Activated CD4-positive, alpha-beta T cell treated with anti-CD3 and anti-CD28 coated beads, Interleukin-2, amount 50 U/mL, for 24 hours (primary cell): ENCODE data around the gene DBN1.
A peak's percentile ranks its signal among the peaks of the same experiment; 100 is the strongest.

ENCODE experiments used
- DNase-seq, 2 donors: peaks; one replicate each; pipeline ENCODE4 v3.0.0-alpha.2; 2020; ENCODE audit warnings: low read depth in 1 of 2, low spot score in 1 of 2

The DBN1 gene

GRCh38 chr5:177445052-177445916, 28.1 kb downstream of the DBN1 start:
- DNase-seq = no peak

DNA sequence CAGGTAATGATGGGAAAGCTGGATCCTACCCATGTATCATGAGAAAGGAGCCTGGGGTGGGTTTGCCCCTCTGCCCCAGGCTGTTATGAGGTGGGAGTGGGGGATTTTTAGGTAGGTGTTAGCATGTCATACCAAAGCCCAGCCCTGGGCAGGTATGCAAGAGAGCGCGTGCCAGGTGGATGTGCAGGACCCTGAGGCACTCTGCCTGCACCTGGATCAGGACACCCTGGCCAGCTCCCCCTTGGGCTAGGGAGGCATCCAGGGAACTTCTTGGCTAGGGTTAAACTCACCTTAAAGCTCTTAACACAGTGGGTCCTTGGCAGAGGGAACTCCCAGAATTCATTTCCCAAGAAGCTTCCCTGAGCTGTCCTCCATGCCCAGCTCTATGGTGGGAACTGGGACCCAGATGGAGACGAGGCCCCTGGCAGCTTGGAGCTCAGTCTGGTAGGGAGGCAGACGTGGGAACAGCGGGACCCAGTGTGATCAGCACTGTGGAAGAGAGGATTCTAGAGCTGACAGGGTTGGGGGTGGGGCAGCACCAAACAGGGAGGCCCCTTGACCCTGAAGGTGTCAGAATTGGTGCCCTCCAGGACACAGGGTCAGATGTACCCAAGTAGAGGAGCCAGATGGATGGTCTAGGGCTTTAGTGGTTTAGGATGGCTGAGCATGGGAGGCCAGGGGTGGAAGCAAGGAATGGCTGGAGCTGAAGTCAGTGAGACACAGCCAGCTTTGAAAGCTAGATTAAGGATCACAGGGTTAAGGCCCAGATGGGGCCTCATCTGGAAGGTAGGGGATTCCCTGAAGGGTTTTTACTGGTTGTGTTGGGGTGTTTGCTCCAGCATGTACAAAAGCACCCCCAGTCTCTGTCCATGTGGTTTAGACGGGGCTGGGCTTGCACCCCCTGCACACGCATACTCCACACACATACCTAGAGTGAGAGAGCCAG, 29.1 kb downstream of the DBN1 start:
- DNase-seq = no peak

GRCh38 chr5:177443144-177443983, 30.1 kb downstream of the DBN1 start:
- DNase-seq = no peak

- no peak for DNase-seq
Observed at GRCh38 chr5:177442066-177442826, 31.2 kb downstream of the DBN1 start.

- no peak for DNase-seq
Observed at GRCh38 chr5:177440990-177441780, 32.2 kb downstream of the DBN1 start.

GRCh38 chr5:177440211-177440989, 33.0 kb downstream of the DBN1 start:
- DNase-seq = no peak

GRCh38 chr5:177439518-177440053, 33.8 kb downstream of the DBN1 start:
- no peak for DNase-seq

GRCh38 chr5:177438468-177438867, 35.0 kb downstream of the DBN1 start:
- no peak for DNase-seq

- no peak for DNase-seq
Observed at GRCh38 chr5:177437623-177438022, 35.8 kb downstream of the DBN1 start.

- DNase-seq = no peak
Observed at GRCh38 chr5:177435847-177436536, 37.4 kb downstream of the DBN1 start.

DNA sequence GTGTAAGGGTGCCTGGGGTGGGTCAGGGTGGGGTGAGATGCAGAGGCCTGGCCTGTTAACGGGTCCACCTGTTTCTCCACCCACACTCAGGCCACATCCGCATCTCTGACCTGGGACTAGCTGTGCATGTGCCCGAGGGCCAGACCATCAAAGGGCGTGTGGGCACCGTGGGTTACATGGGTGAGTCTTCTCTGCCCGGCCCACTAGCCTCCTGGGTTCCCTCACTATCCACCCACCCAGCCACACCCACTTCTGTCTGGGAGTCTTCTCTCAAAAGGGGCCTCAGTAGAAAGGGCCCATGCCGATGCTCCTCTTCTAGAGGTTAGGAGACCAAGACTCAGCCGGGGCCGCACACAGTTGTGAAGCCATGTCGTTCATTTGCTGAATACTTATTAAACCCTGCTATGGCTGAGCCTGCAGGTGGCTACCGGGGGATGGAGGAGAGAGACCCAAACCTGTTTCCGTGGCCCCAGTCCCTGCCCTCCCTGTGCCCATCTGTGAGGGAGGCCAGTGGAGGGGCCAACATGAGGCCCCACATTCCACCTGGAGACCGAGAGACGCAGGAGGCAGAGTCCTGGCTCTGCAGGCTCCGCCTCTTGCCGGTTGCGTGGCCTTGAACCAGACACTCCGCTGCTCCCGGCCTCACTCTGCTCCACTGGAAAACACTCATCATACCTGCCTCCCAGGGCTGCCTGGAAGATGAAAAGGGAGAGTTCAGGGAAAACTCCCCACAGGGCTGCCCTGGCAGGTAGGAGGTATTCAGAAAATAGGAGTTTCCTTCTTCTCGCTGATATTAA, 38.3 kb downstream of the DBN1 start:
- DNase-seq = no peak

DNA sequence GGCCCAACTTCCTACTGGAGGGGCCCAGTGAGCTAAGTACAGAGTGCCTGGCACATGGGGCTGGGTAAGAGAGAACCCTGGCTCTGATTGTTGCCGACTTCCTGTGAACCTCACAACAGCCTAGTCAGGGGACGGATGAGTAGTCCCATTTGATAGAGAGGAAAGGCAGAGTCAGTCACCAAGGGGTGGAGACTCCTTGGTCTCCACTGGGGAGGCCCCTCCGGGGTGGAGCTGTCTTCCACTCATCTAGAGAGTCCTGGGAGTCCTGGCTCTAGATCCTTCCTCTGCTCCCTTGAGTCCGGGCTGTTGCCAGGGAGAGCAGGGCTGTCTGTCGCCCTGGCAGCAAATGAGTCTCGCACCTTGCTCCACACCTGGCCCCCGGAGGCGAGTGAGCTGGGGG, 39.0 kb downstream of the DBN1 start:
- peak in 1 of 2 donors; percentile 70 for DNase-seq

GRCh38 chr5:177433658-177434217, 39.7 kb downstream of the DBN1 start:
- no peak for DNase-seq

DNA sequence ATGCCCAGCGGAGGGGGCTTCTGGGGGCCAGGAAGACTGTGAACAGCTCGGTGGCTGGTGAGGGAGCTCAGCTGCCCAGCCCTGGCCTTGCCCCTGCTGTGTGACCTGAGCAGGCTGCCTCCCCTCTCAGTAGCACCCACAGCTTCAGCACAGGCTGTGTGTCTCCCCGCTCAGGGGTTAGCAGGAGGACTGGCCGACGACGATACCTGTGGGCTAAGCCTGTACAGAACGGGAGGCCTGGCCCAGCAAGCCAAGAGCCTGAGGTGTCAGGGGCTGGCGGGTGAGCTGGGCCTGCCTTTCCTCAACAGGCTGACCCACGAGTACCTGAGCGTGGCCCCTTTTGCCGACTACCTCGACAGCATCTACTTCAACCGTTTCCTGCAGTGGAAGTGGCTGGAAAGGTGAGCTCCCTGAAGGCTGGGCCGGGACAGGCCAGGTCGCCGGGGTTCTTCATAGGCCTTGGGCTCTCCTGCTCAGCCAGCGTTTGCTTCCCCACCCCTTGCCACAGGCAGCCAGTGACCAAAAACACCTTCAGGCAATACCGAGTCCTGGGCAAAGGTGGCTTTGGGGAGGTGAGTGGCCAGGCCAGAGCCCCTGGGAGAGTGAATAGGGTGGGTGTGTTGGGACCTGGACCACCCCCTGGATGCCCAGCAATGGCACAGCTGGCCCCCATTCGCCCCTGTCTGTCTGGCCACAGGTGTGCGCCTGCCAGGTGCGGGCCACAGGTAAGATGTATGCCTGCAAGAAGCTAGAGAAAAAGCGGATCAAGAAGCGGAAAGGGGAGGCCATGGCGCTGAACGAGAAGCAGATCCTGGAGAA, 40.4 kb downstream of the DBN1 start:
- no peak for DNase-seq

DNA sequence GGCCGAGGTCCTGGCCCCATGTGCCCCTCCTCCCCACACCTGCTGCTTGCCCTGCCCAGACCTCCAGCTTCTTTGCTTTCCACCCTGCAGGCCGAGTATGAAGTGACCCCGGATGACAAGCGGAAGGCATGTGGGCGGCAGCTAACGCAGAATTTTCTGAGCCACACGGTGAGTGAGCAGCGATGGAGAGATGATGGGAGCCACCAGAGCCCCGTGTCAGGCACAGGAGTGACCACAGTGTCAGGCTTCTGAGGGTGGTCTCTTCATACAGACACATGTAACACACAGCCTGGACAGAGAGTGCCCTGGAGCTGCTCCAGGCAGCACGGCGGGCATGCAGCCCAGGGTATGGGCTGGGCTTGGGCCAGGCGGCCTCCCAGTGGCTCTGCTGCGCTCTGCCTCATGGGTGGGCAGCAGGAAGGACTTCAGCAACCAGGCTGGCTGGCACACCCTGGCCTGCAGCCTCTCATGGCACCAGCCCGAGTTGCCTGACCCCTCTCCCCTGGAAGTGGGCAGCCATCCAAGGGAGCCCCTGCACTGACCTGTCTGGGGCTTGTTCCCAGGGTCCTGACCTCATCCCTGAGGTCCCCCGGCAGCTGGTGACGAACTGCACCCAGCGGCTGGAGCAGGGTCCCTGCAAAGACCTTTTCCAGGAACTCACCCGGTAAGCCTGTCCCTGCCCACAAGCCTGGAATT, 41.1 kb downstream of the DBN1 start:
- no peak for DNase-seq
